GM18873 (cell line): Measurements from ENCODE around the gene IL1RL2.

Source experiments
- ATAC-seq: cut with Tn5 transposase; IDR thresholded peaks from one replicate; pipeline ENCODE4 v1.9.1; 2021; ENCODE audit warnings: mild to moderate bottlenecking, moderate library complexity, moderate number of reproducible peaks; ENCODE audit not compliant: unreplicated experiment, low FRiP score

Gene IL1RL2

GRCh38 chr2:102191501-102191900 lies 4.7 kb downstream of the IL1RL2 start:
- ATAC-seq: no peak

- no peak for ATAC-seq
These were observed 6.3 kb downstream of the IL1RL2 start for GRCh38 chr2:102193074-102193473.

DNA sequence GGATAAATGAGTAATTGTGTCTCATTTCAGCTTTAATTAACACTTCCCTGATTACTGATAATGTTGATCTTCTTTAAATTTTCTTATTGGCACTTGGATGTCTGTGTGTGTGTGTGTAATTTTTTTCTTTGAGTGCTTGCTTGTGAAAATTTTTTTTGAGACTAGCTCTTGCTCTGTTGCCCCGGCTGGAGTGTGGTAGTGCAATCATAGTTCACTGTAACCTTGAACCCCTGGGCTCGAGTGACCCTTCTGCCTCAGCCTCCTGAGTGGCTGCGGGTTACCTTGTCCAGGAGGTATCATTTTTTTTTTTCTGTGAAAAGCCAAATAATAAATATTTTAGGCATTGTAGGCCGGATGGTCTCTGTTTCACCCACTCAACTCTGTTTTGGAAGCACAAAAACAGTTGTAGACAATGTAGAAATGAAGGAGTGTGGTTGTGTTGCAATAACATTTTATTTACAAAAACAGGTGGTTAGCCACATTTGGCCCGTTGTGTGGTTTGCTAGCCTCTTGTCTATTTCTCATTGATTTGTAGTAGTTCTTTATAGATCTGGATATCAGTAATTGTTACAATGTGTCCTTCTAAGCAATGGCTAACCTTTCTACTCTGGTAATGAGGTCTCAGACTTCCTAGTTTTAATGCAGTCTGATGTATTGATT lies 7.9 kb downstream of the IL1RL2 start:
- ATAC-seq: no peak

DNA sequence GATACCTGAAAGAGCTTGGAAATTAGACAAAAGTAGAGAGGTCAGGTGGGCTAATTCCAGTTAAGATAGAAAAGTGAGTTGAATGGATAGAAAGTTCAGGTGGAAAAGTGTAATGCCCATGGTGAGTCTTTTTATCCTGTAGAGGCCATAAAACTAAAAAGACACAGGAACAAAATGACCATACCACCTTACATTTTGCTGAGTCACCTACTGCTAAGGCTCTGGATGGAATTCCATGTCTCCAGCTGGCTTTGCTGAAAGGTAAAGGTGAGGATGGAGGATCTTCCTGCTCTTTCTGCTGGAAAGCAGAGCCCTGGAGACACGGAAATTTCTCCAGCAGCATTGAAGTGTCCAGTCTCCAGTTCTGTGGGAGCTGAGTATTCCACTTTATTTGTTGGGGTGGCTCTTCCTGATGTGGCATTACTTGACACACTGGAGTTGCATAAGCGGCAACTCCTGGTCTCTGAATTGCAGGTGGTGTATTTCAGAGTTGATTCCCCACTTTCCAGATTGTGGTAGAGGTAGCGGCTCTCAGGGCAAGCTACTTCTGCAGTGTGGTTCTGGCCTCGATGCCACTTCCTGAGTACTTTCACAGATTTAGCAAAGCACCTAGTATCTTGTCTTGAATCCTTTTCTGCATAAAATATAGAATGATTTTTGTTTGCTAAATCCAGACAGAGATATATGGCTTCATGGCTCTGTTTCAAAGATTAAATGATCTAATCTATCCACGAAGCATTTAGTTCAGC lies 10.7 kb downstream of the IL1RL2 start:
- no peak for ATAC-seq

- ATAC-seq: no peak
These were observed 13.7 kb downstream of the IL1RL2 start for GRCh38 chr2:102200539-102200938.

GRCh38 chr2:102204638-102205037 lies 17.8 kb downstream of the IL1RL2 start:
- ATAC-seq: no peak

GRCh38 chr2:102206666-102207341 lies 20.0 kb downstream of the IL1RL2 start:
- no peak for ATAC-seq

DNA sequence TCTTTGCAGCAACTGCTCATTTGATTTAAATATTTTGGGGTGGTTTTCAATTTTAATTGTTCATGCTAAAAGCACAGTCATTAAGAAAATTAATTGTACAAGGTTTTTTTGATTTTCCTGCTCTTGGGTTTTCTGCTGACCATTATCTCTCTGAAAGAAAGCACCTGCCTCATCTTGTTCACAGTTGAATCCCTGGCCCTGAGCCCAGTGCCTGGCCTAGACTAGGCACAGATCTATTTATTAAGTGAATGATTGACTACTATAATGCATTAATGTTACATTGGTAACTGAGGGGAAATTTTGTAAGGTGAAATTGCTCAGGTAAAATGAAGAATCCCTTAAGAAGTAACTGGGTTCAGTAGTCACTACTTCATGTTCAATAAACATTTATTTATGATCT lies 22.0 kb downstream of the IL1RL2 start:
- ATAC-seq: no peak

DNA sequence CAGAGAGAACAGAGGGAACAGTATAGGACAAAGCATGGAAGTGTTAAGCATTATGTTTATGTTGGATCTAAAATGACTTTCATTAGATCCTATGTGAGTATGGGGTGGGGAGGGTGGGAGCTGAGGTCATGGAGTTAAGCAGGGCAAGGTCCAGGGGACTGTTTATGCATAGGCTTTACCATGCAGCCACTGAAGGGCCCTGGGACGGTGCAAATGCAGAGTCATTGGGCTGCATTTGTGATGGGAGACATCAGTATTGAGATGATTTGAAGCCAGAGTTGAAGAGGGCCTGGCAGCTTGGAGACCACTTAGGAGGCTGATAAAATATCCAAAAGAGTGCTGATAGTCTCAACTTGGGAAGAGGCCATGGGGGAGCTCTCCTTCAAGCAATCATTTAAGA lies 22.7 kb downstream of the IL1RL2 start:
- ATAC-seq: no peak

GRCh38 chr2:102217032-102217431 lies 30.2 kb downstream of the IL1RL2 start:
- no peak for ATAC-seq

DNA sequence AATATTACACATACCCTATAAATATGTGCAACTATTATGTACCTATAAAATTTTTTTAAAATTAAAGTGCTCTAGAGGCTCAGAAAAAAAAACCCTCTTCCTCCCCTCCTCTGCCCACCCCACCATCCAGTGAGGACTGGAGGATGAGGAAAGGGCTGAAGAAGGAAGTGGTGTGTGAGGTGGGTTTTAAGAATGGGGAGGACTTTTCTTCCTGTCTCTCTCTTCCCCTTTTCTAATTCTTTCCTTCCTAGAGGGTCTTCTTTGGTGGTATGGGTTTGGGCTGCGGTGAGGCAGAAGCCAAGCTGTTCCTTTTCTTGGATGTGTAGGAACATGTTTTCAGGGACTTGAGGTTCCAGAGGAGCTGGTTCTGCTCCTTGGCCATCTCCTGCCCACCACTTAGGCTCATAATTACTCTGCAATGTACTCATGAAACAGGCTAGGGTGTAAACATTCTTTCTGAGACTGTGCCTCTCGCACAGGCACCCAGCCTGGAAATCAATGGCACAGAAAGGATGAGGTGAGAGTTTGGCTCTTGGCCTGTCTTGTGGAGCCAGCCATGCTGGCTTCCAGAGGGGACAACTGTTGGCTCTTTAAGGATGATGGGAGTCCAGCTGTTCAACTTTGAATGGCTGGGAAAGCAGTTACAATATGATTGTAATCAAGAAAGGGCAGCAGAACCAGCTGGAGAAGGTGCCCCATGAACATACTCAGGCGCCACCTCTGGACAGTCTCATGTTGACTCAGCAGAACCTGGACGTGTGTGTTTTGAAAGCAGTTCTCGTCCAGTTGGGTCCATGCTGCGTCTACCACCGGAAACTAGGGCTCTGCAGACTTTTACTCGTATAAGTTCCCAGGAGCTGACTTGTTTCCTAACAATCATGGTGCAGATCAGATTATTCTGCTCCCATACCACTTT lies 38.3 kb downstream of the IL1RL2 start:
- ATAC-seq: no peak

- ATAC-seq: no peak
These were observed 39.3 kb downstream of the IL1RL2 start for GRCh38 chr2:102226171-102226570.

DNA sequence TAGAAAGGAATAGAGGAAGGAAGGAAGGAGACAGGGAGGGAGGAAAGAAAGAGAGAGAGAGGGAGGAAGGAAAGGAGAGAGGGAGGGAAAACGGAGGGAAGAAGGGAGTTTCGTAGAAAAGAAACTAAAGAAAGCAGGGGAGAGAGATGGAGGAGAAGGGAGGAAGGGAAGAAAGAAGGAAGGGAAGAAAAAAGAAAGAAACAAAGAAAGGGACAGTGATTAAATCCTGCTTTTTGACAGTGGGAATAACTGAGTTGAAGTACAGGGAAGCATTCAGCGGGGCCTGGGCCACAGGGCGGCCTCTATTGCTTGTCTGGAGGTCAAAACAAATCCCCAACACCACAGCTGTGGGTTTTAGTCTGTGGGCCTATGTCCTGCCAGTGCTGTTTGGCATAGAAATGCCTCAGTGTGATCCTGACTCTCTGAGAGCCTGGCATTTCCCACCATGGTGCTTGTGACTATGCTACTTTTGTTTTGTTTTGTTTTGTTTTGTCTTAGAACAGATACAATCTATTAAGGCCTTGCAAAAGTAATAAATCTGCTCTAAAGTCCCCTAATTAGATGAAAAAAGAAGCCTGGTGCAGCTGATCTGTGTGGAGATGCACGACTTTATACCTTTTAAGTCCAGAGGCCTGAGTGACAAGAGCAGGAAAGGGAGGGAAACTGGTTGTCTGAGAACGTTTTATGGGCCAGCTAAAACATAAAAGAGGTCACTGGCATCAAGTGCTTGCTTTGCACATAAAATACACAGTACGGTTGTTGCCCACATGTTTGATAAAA lies 40.0 kb downstream of the IL1RL2 start:
- ATAC-seq: no peak

GRCh38 chr2:102229141-102229769 lies 42.4 kb downstream of the IL1RL2 start:
- no peak for ATAC-seq

- ATAC-seq: no peak
These were observed 43.6 kb downstream of the IL1RL2 start for GRCh38 chr2:102230410-102230909.

DNA sequence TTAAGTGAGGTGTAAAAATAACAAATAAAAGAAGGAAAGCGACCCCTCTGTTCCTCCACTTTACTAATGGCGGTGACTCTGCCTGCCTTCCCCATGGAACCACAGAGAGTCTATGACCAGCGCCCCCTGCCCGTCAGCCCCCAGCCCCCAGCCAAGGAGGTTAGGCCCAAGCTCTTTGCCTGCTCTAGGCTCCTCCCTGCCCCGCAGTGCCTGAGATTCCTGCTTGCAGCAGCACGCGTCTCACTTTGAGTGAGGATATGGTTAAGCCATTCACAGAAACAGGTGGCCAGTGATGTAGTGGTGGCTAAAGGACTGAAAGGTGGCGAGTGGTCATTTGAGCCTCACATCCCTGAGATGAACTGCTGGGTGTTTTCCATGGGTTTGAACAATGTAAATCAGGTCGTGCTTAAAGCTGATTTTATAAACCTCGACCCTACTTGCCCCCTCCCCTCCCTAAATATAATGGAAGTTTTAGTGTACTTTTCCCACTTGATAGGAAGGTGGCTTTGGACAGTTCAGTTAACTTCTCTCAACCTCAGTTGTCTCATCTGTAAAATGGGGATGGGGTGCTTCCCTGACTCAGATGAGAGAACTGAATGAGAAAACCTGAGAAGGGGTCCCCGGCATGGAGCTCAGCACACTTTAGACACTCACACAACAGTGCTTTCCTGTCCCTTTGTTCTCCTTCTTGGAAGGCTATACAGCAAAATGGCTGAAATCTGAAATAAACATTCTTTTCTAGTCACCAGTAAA lies 46.5 kb downstream of the IL1RL2 start:
- no peak for ATAC-seq

DNA sequence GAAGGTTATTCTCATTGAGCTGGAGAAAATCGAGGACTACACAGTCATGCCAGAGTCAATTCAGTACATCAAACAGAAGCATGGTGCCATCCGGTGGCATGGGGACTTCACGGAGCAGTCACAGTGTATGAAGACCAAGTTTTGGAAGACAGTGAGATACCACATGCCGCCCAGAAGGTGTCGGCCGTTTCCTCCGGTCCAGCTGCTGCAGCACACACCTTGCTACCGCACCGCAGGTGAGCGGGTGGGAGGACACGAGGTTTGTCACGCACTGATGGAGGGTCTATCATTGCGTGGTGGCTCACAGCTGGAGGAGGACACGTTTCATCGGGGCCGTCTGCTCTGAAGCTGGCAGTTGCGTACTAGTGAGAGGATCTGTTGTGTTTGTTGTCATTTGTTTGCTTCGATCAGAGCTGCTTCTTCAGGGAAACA lies 48.2 kb downstream of the IL1RL2 start:
- no peak for ATAC-seq

DNA sequence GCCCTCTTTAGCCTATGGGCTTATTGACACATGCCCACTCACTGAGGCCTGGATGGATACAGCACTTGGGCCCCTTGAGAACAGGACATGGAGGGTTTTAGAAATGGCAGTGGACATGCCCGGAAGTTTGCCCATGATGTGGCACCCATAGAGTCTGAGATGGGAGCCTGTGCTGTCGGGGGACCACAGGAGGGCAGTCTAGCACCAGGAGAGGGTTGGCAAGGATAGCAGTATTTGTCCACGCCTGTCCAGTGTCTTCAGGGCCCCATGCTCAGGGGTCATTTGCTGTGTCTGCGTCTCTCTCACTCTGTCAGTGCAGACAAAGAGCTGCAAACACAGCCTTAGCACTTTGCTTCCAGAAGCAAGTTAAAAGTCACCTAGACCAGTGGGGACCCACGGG lies 48.7 kb downstream of the IL1RL2 start:
- ATAC-seq: no peak
